Measurements from ENCODE around the gene TK2. TPM values are rescaled to one million over a fixed set of nuclear protein-coding genes. Genes with fewer than 3 reads are reported as not detected.

The TK2 gene
- total RNA-seq, 1 donor from 2014 or later, result 25.2 TPM

DNA sequence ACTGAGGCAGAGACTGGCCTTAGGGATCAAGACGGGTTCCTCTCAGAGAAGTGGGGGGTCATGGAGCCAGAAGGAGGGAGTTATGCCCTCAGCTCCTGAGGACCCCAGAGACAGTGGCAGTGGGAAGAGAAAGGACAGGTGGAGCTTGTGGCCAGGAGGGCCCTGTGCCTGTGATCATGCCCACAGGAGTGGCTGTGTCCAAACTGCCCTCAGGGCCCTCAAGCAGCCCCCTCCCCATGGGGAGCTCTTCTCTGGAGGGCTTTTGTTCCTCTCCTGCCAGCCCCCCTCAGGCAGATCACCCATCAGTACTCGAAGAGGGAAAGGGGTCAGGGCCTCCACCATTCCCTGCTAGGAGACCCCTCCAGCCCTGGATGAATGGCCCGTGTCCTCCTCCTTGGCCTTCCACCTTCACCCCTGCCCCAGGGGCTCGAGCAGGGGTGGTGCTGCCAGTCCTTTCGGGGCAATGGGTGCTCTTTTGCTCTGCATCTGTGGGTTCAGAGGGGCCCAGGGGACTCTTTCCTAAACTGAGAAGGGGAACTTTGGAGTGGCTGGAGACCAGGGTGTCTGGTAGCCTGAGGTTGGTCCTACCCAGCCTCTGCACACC, 70.2 kb downstream of the TK2 start:
- no peak for DNase-seq (ENCODE audit: low read depth)

DNA sequence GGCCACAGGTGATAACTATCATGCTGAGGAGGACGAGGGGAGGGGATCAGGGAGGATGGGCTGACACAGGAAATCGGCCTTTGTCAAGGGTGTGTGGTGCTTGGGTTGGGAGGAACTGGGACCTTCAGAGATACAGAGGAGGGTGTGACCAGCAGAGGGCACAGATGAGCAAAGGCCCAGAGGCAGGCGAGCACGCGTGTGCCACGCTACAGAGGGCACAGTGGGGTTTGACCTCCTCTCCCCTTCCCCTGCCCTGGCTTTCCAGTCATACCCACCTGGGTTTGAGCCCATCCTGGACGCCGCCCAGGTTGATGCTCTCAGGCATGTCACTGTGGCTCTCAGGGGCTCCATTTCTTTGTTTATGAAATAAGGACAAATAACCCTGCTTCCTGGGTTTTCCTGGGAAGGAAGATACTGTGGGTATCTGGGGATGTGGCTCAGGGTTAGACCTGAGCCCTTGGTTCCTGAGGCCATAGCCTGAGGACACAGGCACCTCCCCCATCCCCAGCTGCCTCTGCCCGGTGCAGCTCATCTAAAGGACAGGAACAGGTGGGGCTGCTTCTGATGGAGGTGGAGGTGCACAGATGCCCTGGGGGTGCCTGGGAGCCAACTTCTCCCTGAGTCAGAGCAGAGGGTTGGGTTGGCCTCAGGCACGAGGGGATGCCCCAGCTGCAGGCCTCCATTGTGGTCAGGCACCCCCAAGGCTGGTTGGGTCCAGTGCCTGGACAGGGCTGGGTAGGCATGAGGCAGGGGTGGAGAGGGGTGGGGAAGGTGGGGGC, 71.0 kb downstream of the TK2 start:
- no peak for DNase-seq (ENCODE audit: low read depth)
- Histone ChIP-seq H3K36me3 (ENCODE audit: control insufficient read depth, insufficient read depth, low read length) (no peaks in the 10 kb centered on the region), H3K4me3 (ENCODE audit: low read depth, low read length) (no peak overlapping the region), H3K27me3 (ENCODE audit: control insufficient read depth, insufficient read depth, low read length) (no peaks in the 10 kb centered on the region)
- TF ChIP-seq, protein P1, sequence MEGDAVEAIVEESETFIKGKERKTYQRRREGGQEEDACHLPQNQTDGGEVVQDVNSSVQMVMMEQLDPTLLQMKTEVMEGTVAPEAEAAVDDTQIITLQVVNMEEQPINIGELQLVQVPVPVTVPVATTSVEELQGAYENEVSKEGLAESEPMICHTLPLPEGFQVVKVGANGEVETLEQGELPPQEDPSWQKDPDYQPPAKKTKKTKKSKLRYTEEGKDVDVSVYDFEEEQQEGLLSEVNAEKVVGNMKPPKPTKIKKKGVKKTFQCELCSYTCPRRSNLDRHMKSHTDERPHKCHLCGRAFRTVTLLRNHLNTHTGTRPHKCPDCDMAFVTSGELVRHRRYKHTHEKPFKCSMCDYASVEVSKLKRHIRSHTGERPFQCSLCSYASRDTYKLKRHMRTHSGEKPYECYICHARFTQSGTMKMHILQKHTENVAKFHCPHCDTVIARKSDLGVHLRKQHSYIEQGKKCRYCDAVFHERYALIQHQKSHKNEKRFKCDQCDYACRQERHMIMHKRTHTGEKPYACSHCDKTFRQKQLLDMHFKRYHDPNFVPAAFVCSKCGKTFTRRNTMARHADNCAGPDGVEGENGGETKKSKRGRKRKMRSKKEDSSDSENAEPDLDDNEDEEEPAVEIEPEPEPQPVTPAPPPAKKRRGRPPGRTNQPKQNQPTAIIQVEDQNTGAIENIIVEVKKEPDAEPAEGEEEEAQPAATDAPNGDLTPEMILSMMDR (IDR thresholded peaks at IDR 0.05; ENCODE audit: insufficient read depth, low read length, poor library complexity, severe bottlenecking), result peak; percentile 78

More for the DNA sequence above, 70.2 kb downstream of the TK2 start:
- Histone ChIP-seq H3K27me3 (ENCODE audit: control insufficient read depth, insufficient read depth, low read length) (no peaks in the 10 kb centered on the region), H3K36me3 (ENCODE audit: control insufficient read depth, insufficient read depth, low read length) (no peaks in the 10 kb centered on the region), H3K4me3 (ENCODE audit: low read depth, low read length) (no peak overlapping the region)
- TF ChIP-seq, protein P1 (IDR thresholded peaks at IDR 0.05; ENCODE audit: insufficient read depth, low read length, poor library complexity, severe bottlenecking), result no peak

DNA sequence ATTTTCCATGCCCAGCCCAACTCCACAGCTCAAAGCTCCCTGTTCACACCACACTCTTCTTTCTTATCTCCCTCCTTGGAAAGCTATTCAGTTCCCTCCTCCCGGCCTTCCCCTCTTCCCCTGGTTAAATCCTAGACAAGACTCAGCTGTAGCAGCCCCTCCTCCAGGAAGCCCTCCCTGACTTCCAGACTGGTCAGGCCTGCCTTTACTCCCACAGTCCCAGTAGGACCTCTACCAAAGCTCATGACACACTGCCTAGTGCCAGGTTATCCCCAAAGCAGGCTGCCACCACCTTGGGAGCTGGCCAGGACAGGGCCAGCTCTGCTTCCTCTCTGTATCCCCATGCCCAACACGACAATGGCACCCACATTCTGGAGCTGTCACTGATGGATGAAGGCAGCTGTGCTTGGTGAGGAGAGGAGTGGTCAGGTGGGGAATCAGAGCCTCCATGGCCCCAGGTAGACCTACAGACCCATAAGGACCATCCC, 72.8 kb downstream of the TK2 start:
- no peaks in the 10 kb centered on the region for H3K27me3 ChIP-seq (ENCODE audit: control insufficient read depth, insufficient read depth, low read length)
- TF ChIP-seq, protein P1 (IDR thresholded peaks at IDR 0.05; ENCODE audit: insufficient read depth, low read length, poor library complexity, severe bottlenecking), result no peak
- no peak overlapping the region for H3K4me3 ChIP-seq (ENCODE audit: low read depth, low read length)
- no peaks in the 10 kb centered on the region for H3K36me3 ChIP-seq (ENCODE audit: control insufficient read depth, insufficient read depth, low read length)
- DNase-seq (ENCODE audit: low read depth), result no peak

GRCh38 chr16:66476328-66477027, 73.4 kb downstream of the TK2 start:
- DNase-seq (ENCODE audit: low read depth), result no peak
- TF ChIP-seq, protein P1 (IDR thresholded peaks at IDR 0.05; ENCODE audit: insufficient read depth, low read length, poor library complexity, severe bottlenecking), result no peak
- Histone ChIP-seq H3K4me3 (ENCODE audit: low read depth, low read length) (no peak overlapping the region), H3K27me3 (ENCODE audit: control insufficient read depth, insufficient read depth, low read length) (no peaks in the 10 kb centered on the region), H3K36me3 (ENCODE audit: control insufficient read depth, insufficient read depth, low read length) (no peaks in the 10 kb centered on the region)

DNA sequence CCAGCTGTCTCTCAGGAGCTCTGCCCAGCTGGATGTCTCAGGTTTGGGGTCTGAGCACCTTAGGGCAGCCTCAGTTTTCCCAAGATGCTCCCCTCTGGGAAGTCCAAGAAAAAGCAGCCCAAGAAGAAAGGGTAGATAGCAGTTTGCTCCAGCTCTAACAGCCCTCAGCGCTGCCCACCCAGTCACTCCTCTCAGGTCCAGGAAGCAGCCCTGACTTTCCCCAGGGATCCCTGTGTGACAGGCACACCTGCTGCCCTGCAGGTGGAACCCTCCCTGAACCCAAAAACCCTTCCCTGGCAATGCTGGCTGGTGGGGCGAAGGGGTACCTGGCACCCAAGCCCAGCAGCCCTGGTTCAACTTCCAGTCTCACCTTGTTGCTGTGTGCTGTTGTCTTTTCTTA, 74.7 kb downstream of the TK2 start:
- no peak for DNase-seq (ENCODE audit: low read depth)
- Histone ChIP-seq H3K4me3 (ENCODE audit: low read depth, low read length) (no peak overlapping the region), H3K36me3 (ENCODE audit: control insufficient read depth, insufficient read depth, low read length) (no peaks in the 10 kb centered on the region), H3K27me3 (ENCODE audit: control insufficient read depth, insufficient read depth, low read length) (no peaks in the 10 kb centered on the region)
- TF ChIP-seq, protein P1 (IDR thresholded peaks at IDR 0.05; ENCODE audit: insufficient read depth, low read length, poor library complexity, severe bottlenecking), result no peak

Measured in kidney epithelial cell (primary cell).